Immature natural killer cell (primary cell): Measurements from ENCODE around the gene RAD1. TPM values are rescaled to one million over a fixed set of nuclear protein-coding genes. Genes with fewer than 3 reads are reported as not detected.

Experiments used
- DNase-seq, 3 donors: peaks; one replicate each; pipeline ENCODE4 v3.0.0; 2022; ENCODE audit warnings: mixed read lengths in 1 of 3
- H3K27ac Mint-ChIP-seq, 6 donors: one replicate each; pipeline ENCODE4 v1.8.0; 2020; ENCODE audit warnings: mixed read lengths in 6 of 6, mild to moderate bottlenecking in 5 of 6, inconsistent platforms in 4 of 6, moderate library complexity in 3 of 6
- H3K27me3 Mint-ChIP-seq, 3 donors: one replicate each; pipeline ENCODE4 v1.8.0; 2020 to 2021; ENCODE audit warnings: low read depth in 3 of 3, mild to moderate bottlenecking in 3 of 3, mixed read lengths in 3 of 3, moderate library complexity in 3 of 3, inconsistent platforms in 1 of 3
- H3K36me3 Mint-ChIP-seq, 3 donors: one replicate each; pipeline ENCODE4 v1.8.0; 2020; ENCODE audit warnings: mixed read lengths in 3 of 3, inconsistent platforms in 2 of 3, mild to moderate bottlenecking in 2 of 3
- H3K4me1 Mint-ChIP-seq, 2 donors: one replicate each; pipeline ENCODE4 v1.8.0; 2020; ENCODE audit warnings: inconsistent platforms in 2 of 2, mild to moderate bottlenecking in 2 of 2, mixed read lengths in 2 of 2, moderate library complexity in 1 of 2
- H3K4me3 Mint-ChIP-seq, 5 donors: one replicate each; pipeline ENCODE4 v1.8.0; 2020; ENCODE audit warnings: mild to moderate bottlenecking in 5 of 5, mixed read lengths in 5 of 5, inconsistent platforms in 3 of 5, moderate library complexity in 3 of 5
- H3K9me3 Mint-ChIP-seq, 6 donors: one replicate each; pipeline ENCODE4 v1.8.0; 2020; ENCODE audit warnings: mild to moderate bottlenecking in 6 of 6, mixed read lengths in 6 of 6, inconsistent platforms in 4 of 6, moderate library complexity in 3 of 6
- polyA plus RNA-seq, 3 donors: library from polyadenylated mRNA; unstranded; fragments of 300-500 nt; fragmentation: Illumina TruSeq; gene quantifications; one replicate each; pipeline ENCODE4 v1.2.3, GENCODE V29; 2021

Gene RAD1
- polyA plus RNA-seq, 3 donors from 2014 or later = 17.6 to 24.4 (median 23.8) TPM

DNA sequence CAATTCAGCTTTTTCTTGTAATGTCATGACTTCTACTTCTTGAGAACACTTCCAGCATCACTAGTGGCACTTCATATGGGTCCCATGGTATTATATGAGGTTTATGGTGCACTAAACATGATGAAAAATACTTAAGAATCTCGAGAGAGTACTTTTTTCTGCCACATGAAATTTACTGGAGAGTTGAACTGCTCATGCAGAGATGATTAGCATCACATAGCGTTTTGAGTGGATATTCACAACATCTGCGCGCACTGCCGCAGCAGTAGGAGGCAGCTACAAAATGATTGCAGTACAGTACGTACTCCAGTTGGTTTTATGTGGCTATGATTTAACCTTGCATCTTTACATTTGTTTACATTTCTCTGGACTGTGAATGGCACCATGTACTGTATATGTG is 14.7 kb downstream of the RAD1 start:
- no peak for DNase-seq
- Mint-ChIP-seq H3K4me3 (no peak overlapping the region), H3K9me3 (no peaks in the 10 kb centered on the region), H3K4me1 (no peaks in the 10 kb centered on the region), H3K36me3 (peaks cover 0 to 11% (median 5%) of the 10 kb centered on the region in 3 donors), H3K27me3 (no peaks in the 10 kb centered on the region), H3K27ac (no peak overlapping the region)

DNA sequence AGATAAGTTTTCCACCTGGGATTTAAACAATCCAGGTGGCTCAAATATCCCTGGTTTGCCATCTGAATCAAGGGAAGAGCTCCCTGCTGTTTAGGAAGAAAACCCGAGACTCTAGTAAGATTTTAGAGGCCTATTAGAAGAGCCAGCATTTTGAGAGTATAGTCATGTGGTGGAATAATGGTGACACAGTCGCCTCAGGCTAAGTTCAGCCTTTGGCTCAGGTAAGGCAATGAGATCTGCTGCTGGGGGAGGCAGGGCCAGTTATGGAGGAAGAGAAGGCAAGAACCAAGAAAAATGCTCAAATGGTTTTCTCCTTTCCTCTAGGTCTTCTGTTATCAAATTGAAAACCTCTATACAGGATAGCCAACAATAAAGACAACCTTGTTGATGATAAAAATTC is 16.2 kb downstream of the RAD1 start:
- H3K27ac Mint-ChIP-seq = no peak overlapping the region
- no peaks in the 10 kb centered on the region for H3K4me1 Mint-ChIP-seq
- no peaks in the 10 kb centered on the region for H3K27me3 Mint-ChIP-seq
- H3K36me3 Mint-ChIP-seq = peaks cover 0 to 11% (median 5%) of the 10 kb centered on the region in 3 donors
- no peak overlapping the region for H3K4me3 Mint-ChIP-seq
- H3K9me3 Mint-ChIP-seq = no peaks in the 10 kb centered on the region
- DNase-seq = no peak

DNA sequence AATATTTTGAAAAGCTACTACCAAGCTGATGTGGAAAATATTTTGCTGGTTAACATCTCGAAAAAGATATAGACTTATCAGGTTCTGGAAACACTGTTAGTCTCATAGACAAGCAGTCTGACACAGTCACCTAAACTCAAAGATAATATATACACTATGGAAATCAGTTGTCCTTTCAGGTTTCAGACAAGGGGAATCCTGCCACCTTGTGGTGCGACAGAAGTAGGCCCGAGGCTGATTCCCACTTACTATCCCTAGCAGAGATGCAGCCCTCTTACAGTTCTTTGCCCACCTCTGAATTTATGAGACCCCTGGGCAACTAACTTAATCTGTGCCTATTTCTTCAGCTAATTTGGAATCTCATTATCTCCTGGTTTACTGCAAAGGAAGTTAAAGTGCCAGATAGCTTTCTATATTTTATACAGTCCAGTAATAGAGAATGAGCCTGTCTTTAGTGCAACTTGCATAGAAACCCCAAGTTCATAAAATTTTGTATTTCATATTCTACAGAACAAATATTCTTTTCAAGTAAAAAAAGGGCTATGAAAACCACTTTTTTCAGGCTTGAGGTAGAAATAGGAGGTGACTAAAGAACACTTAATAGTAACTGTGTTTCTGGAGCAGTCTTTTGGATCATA is 16.9 kb downstream of the RAD1 start:
- H3K4me3 Mint-ChIP-seq = no peak overlapping the region
- H3K4me1 Mint-ChIP-seq = no peaks in the 10 kb centered on the region
- DNase-seq = peak; percentile 25 to 48 (median 30)
- H3K36me3 Mint-ChIP-seq = peaks cover 0 to 7% (median 5%) of the 10 kb centered on the region in 3 donors
- H3K27me3 Mint-ChIP-seq = no peaks in the 10 kb centered on the region
- H3K27ac Mint-ChIP-seq = no peak overlapping the region
- no peaks in the 10 kb centered on the region for H3K9me3 Mint-ChIP-seq

DNA sequence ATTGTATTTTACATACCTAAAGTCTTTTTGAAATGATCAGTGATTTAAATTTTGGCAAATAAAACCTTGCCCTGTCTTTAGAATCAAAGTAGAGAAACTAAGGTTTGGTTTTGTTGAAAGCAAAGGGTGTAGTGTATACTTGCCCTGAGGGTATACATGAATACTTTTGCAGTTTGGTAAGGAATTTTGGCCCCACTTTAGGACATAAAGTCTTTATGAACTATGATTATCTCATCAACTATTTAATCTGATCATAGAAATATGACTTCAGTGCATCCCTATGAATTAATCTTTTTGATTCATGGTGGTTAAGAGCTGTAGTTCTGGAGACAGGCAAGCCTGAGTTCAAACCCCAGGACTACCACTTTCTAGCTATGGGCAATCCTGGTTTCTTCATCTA is 17.7 kb downstream of the RAD1 start:
- Mint-ChIP-seq H3K9me3 (no peaks in the 10 kb centered on the region), H3K4me1 (no peaks in the 10 kb centered on the region), H3K27me3 (no peaks in the 10 kb centered on the region), H3K36me3 (peaks cover 0 to 6% (median 5%) of the 10 kb centered on the region in 3 donors), H3K4me3 (no peak overlapping the region), H3K27ac (no peak overlapping the region)
- no peak for DNase-seq

DNA sequence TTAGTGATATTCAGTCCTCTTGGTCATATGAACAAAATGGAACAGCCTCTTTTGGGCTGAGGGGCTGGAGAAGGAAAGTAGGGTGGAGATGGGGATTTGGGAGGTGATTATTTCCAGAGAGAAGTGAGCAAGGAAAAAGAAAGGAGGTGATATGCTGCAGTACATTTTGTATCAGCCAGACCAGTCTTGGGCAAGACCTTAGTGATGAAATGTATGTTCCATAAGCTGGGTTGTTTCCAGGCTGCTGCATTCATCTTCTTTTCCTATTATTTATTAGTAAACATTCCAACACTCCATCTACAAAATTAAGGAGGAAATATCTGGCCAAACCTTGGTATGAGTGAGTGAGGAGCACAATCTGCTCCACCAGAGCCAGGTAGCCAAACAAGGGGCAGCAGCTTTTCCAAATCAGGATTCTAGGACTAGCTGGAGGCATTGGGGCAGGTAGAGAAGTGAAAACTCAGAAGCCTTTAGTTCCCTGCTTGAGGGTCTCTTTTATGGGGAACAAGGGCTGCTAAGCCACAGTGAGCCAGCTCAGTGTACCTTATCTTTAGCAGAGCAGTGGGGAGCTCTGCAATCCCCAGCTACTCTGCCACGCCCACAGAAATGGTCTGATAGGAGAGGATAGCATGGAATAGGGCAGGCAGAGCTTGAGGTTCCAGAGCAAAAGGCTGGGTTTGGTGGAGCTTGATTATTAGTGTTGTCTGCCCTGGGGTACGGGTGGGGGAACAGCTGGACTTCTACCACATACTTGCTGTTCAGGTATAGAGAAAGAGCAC is 19.5 kb downstream of the RAD1 start:
- Mint-ChIP-seq H3K27me3 (no peaks in the 10 kb centered on the region), H3K4me1 (no peaks in the 10 kb centered on the region), H3K36me3 (peaks cover 0 to 6% (median 5%) of the 10 kb centered on the region in 3 donors), H3K9me3 (no peaks in the 10 kb centered on the region), H3K4me3 (no peak overlapping the region), H3K27ac (no peak overlapping the region)
- no peak for DNase-seq

DNA sequence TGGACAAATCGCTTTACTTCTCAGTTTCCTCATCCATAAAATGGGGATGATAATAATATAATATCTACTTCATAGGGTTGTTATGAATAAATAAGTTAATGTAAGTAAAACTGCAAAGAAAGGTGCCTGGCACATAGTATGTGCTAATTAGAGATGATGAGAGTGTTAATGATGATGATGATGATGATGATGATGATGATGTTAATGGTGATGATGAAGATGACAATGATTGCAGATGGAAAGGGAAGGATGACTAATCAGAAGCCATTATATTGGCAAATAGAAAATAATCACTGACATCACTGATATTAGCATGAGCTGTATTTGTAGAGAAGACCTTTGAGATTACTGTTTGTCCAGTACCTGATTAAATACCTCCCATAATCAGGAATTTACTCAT is 20.6 kb downstream of the RAD1 start:
- Mint-ChIP-seq H3K4me1 (no peaks in the 10 kb centered on the region), H3K9me3 (no peaks in the 10 kb centered on the region), H3K36me3 (peaks cover 0 to 6% (median 5%) of the 10 kb centered on the region in 3 donors), H3K4me3 (no peak overlapping the region), H3K27me3 (no peaks in the 10 kb centered on the region), H3K27ac (peak overlapping the region in 1 of 6 donors; percentile 8)
- DNase-seq = no peak

DNA sequence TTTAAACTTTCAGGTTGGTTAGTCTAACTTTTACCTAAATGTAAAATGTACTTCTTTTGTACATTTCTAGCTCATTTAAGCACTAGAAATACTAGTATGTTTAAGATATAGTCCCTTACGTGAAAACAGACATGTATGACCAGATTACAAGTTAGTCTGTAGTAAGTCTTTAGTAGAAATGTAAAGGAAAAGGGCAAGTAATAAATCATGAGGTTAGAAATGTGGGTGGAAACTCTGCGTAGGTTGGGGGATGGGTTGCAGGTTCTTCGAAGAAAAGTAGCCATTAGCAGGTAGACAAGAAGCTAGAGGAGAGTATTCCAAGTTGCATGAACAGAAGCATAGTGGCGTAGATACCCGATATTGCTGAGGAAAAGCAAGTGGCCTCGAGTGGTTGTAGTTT is 22.9 kb downstream of the RAD1 start:
- no peak for DNase-seq
- Mint-ChIP-seq H3K4me1 (no peaks in the 10 kb centered on the region), H3K27ac (no peak overlapping the region), H3K27me3 (no peaks in the 10 kb centered on the region), H3K4me3 (no peak overlapping the region), H3K36me3 (peaks cover 0 to 6% (median 5%) of the 10 kb centered on the region in 3 donors), H3K9me3 (no peaks in the 10 kb centered on the region)

DNA sequence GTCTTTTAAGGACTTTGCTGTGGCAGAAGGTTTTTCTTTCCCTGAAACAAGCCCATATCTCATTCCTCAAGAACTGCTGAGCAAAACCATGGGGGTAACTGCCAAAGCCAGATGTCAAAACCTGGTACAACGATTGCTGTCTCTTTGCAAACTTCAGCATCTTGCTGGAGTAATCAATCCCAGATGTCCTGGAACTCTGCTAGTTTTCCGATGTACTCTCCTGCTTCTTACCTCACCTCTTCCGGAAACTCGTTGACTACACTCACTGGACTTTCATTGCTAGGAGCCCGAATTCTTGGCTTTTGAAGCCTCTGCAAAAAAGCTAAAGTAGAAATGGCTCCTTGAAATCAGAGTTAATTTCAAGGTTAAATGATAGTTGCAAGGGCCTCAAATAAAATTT is 23.3 kb downstream of the RAD1 start:
- H3K27ac Mint-ChIP-seq = no peak overlapping the region
- DNase-seq = no peak
- H3K4me3 Mint-ChIP-seq = no peak overlapping the region
- no peaks in the 10 kb centered on the region for H3K4me1 Mint-ChIP-seq
- H3K36me3 Mint-ChIP-seq = peaks cover 0 to 6% (median 5%) of the 10 kb centered on the region in 3 donors
- H3K9me3 Mint-ChIP-seq = no peaks in the 10 kb centered on the region
- peaks cover 0 to 3% (median 0%) of the 10 kb centered on the region in 3 donors for H3K27me3 Mint-ChIP-seq

DNA sequence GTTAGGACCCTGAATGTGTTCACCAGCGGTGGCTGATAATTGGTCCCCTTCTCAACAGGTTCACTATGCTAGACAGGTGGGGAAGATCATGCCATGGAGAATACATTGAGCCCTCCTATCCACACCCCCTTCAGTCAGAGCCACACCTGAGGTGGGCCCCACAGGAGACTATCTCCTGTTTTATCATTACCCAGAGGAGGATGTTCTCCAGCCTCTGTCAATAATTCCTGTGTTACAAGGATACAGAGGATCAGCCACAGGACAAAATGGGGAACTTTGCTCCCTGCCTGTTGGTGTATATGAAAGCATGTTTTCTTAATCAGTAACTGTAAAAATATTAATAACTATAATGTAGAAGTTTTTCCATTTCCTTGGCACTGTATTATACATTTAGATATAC is 25.9 kb downstream of the RAD1 start:
- H3K27ac Mint-ChIP-seq = no peak overlapping the region

DNA sequence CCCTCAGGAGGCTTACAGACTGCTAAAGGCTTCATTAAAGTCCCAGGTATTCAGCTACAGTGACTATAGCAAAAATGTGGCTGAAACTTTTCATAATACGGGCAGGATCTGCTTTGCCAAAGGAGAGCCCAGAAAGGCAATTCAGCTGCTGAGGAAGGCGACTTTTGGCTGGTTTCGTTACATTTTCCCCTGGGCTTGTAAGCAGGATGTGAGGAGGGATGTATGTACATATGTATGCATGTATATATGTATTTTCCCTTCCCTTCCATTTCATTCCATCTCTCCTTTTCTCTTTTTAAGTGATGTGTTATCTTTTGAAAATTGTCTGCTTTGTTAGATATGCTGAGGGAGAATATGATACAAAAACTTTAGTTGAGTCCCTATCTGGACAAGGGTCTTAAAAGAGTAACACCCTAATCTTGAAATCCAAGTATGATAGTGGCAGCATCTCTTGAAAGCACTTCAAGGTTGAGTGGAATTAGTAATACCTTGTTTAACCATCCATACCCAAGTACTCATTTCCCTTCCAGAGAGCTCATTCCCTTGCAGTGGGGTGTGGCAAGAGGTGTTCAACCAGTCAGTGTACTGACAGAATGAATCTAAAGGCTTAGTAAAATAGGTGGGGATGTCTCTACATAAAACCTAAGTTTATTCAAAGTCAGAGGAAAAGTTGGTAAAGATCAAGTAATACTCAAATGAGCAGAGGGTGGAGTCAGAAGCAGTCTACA is 28.7 kb downstream of the RAD1 start:
- DNase-seq = no peak
- Mint-ChIP-seq H3K36me3 (no peaks in the 10 kb centered on the region), H3K27me3 (peaks cover 0 to 19% (median 3%) of the 10 kb centered on the region in 3 donors), H3K9me3 (no peaks in the 10 kb centered on the region), H3K4me1 (no peaks in the 10 kb centered on the region), H3K27ac (no peak overlapping the region), H3K4me3 (no peak overlapping the region)

More for the DNA sequence above, 25.9 kb downstream of the RAD1 start:
- no peaks in the 10 kb centered on the region for H3K4me1 Mint-ChIP-seq
- no peak for DNase-seq
- peaks cover 0 to 10% (median 3%) of the 10 kb centered on the region in 3 donors for H3K27me3 Mint-ChIP-seq
- no peak overlapping the region for H3K4me3 Mint-ChIP-seq
- H3K9me3 Mint-ChIP-seq = no peaks in the 10 kb centered on the region
- no peaks in the 10 kb centered on the region for H3K36me3 Mint-ChIP-seq

DNA sequence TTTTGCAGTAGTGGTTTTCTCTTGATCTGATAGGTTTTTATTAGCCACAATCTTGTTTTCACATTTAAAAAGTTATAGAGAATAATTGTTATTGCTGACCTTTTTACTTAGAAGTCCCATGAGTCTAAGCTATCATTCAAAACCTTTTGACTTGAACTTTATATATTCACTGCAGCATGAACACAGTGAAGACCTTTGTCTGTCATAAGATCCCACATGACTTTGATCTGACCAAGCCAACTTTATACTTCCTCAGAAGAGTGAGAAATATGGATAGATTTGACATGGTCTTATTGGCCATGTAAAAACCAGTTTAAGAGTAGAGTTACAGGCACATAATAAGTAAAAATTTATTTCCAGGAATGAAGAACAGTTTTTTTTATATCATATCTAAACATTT is 34.1 kb downstream of the RAD1 start:
- no peak for DNase-seq
- Mint-ChIP-seq H3K4me3 (no peak overlapping the region), H3K36me3 (no peaks in the 10 kb centered on the region), H3K27me3 (peaks cover 0 to 23% (median 6%) of the 10 kb centered on the region in 3 donors), H3K9me3 (peaks cover 0 to 2% (median 0%) of the 10 kb centered on the region in 6 donors), H3K4me1 (no peaks in the 10 kb centered on the region), H3K27ac (no peak overlapping the region)

DNA sequence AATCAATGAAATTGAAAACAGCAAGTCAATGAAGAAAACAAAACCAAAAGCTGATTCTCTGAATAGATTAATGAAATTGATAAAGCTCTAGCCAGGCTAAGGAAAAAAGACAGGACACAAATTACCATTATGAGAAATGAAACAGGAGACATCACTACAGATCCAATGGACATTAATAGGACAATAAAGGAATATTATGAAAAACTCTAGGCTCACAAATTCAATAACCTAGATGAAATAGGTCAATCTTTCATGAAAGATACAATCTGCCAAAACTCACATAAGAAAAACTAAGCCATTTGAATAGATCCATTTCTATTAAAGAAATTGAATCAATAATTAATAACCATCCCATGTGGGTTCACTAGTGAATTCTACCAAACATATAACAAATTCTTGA is 39.0 kb downstream of the RAD1 start:
- Mint-ChIP-seq H3K36me3 (no peaks in the 10 kb centered on the region), H3K27me3 (peaks cover 0 to 10% (median 3%) of the 10 kb centered on the region in 3 donors), H3K9me3 (peaks cover 0 to 5% (median 0%) of the 10 kb centered on the region in 6 donors), H3K4me1 (no peaks in the 10 kb centered on the region), H3K27ac (no peak overlapping the region), H3K4me3 (no peak overlapping the region)
- no peak for DNase-seq

DNA sequence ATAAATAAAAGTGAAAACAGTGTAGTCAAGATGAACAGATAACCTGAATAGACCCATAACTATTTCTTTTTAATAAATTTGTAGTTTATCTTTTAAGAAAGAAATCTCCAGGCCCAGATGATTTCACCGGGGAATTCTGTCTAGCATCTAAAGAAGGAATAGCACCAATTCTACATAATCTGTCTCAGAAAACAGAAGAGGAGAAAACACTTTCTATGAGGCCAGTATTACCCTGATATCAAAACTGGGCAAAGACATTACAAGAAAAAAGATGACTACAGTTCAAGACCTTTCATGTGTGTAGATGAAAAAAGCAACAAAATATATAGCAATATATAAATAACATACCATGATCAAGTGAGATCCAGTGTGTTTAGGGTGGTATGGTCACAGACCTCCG is 44.9 kb downstream of the RAD1 start:
- no peak for DNase-seq
- no peaks in the 10 kb centered on the region for H3K9me3 Mint-ChIP-seq
- H3K27ac Mint-ChIP-seq = no peak overlapping the region
- peaks cover 0 to 4% (median 0%) of the 10 kb centered on the region in 3 donors for H3K27me3 Mint-ChIP-seq
- no peak overlapping the region for H3K4me3 Mint-ChIP-seq
- H3K36me3 Mint-ChIP-seq = no peaks in the 10 kb centered on the region
- no peaks in the 10 kb centered on the region for H3K4me1 Mint-ChIP-seq

DNA sequence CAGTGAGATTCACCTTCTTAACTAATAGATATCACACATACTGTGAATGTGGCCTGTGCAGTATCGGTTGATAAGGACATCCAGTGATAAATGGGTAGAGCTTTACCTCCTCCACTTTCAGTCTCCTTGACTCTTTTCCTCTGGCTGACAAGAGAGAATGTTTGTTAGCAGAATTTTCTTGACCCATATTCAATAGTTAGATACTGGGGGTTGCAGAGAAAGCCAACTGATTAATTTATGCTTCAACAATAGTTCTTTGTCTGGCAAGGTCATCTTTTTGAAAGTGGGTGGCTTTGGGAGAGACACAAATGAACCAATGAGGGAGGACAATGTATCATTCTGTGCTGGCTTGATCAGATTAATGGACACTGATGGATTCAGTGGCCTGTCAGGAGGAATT is 46.0 kb downstream of the RAD1 start:
- no peak overlapping the region for H3K27ac Mint-ChIP-seq
- DNase-seq = no peak
- no peaks in the 10 kb centered on the region for H3K9me3 Mint-ChIP-seq
- H3K27me3 Mint-ChIP-seq = peaks cover 0 to 4% (median 0%) of the 10 kb centered on the region in 3 donors
- no peaks in the 10 kb centered on the region for H3K36me3 Mint-ChIP-seq
- H3K4me1 Mint-ChIP-seq = no peaks in the 10 kb centered on the region
- H3K4me3 Mint-ChIP-seq = no peak overlapping the region
